IMR-90 (cell line): ENCODE results near the gene TEX13C. TPM values are rescaled to one million over a fixed set of nuclear protein-coding genes. Genes with fewer than 3 reads are reported as not detected.

ENCODE experiments used
- ATAC-seq: fragments of 200-7000 bp; cut with Tn5 transposase; 2 replicates; pipeline ENCODE4 v1.9.1; 2020; ENCODE audit warnings: low read depth, mild to moderate bottlenecking, moderate library complexity
- BruUV-seq: library from RNA; stranded (reverse); fragments of 400-500 nt; replicated peaks from 2 replicates; lab custom pipeline; 2021; lab: Mats Ljungman, UMichigan
- CTCF ChIA-PET: fragments of 300-600 bp; formaldehyde crosslinking; extraction: SDS; loops from one replicate; lab custom pipeline; 2021; ENCODE audit warnings: antibody characterized with exemption; lab: Yijun Ruan, JAX
- POLR2A ChIA-PET: fragments of 300-600 bp; sonication (Branson Sonifier 250); formaldehyde crosslinking; loops from one replicate; lab custom pipeline; 2022; ENCODE audit warnings: antibody characterized with exemption; ENCODE audit not compliant: unreplicated experiment; lab: Charles Lee
- DNase-seq: peaks from one replicate; pipeline ENCODE4 v3.0.0; 2013
- H2AFZ ChIP-seq: replicated peaks from 2 replicates; pipeline ENCODE3; 2013; ENCODE audit warnings: low read length, mild to moderate bottlenecking; ENCODE audit not compliant: poor library complexity
- H2AK5ac ChIP-seq: 2 replicates; pipeline ENCODE4 v1.6.1; 2013; ENCODE audit warnings: low read depth, low read length, inconsistent platforms
- H2AK9ac ChIP-seq: replicated peaks from 2 replicates; pipeline ENCODE3; 2013; ENCODE audit warnings: mild to moderate bottlenecking, low read depth, low read length, moderate library complexity; ENCODE audit not compliant: poor library complexity
- H2BK120ac ChIP-seq: 2 replicates; pipeline ENCODE4 v1.6.1; 2013; ENCODE audit warnings: low read depth, low read length, inconsistent platforms
- H2BK15ac ChIP-seq: 3 replicates; pipeline ENCODE4 v1.6.1; 2013; ENCODE audit warnings: low read depth, low read length, inconsistent platforms
- H2BK20ac ChIP-seq: 2 replicates; pipeline ENCODE4 v1.6.1; 2013; ENCODE audit warnings: low read depth, mild to moderate bottlenecking, inconsistent platforms, low read length, moderate library complexity
- H2BK5ac ChIP-seq: 2 replicates; pipeline ENCODE4 v1.6.1; 2013; ENCODE audit warnings: mild to moderate bottlenecking, low read depth, low read length, inconsistent platforms; ENCODE audit not compliant: poor library complexity, severe bottlenecking
- H3K14ac ChIP-seq: replicated peaks from 2 replicates; pipeline ENCODE4 v1.6.1; 2013; ENCODE audit warnings: low read depth, low read length, inconsistent platforms
- H3K18ac ChIP-seq: 2 replicates; pipeline ENCODE4 v1.6.1; 2013; ENCODE audit warnings: low read depth, low read length, control low read depth
- H3K23ac ChIP-seq: 2 replicates; pipeline ENCODE4 v1.6.1; 2013; ENCODE audit warnings: low read depth, low read length, inconsistent platforms
- H3K27ac ChIP-seq: 2 replicates; pipeline ENCODE4 v1.5.1; 2013; ENCODE audit warnings: mild to moderate bottlenecking, control low read depth, low read length; ENCODE audit not compliant: insufficient read depth
- H3K27me3 ChIP-seq: 2 replicates; pipeline ENCODE4 v1.6.1; 2013; ENCODE audit warnings: low read length; ENCODE audit not compliant: control insufficient read depth, insufficient read depth
- H3K36me3 ChIP-seq: 2 replicates; pipeline ENCODE4 v1.6.1; 2013; ENCODE audit warnings: low read length, mixed read lengths; ENCODE audit not compliant: control insufficient read depth, insufficient read depth
- H3K4ac ChIP-seq: 2 replicates; pipeline ENCODE4 v1.6.1; 2013; ENCODE audit warnings: low read depth, low read length, inconsistent platforms
- H3K4me1 ChIP-seq: 2 replicates; pipeline ENCODE4 v1.6.1; 2013; ENCODE audit warnings: low read length, mixed read lengths; ENCODE audit not compliant: control insufficient read depth, insufficient read depth
- H3K4me2 ChIP-seq: 2 replicates; pipeline ENCODE4 v1.6.1; 2013; ENCODE audit warnings: low read depth, mild to moderate bottlenecking, control low read depth, low read length, moderate library complexity
- H3K4me3 ChIP-seq: 2 replicates; pipeline ENCODE4 v1.5.1; 2013; ENCODE audit warnings: low read depth, mild to moderate bottlenecking, control low read depth, low read length, moderate library complexity; ENCODE audit not compliant: insufficient read depth
- H3K56ac ChIP-seq: 2 replicates; pipeline ENCODE4 v1.6.1; 2013; ENCODE audit warnings: low read length, inconsistent platforms; ENCODE audit not compliant: insufficient read depth; ENCODE audit errors: extremely low read depth
- H3K79me1 ChIP-seq, 2 experiments: 2 replicates each; pipeline ENCODE4 v1.6.1; 2013; ENCODE audit warnings: low read length in 2 of 2, inconsistent platforms in 1 of 2, low read depth in 1 of 2
- H3K9ac ChIP-seq: 2 replicates; pipeline ENCODE4 v1.6.1; 2013; ENCODE audit warnings: low read depth, low read length, control low read depth
- H3K9me1 ChIP-seq: 2 replicates; pipeline ENCODE4 v1.6.1; 2013; ENCODE audit warnings: low read length, inconsistent platforms; ENCODE audit not compliant: insufficient read depth
- H3K9me3 ChIP-seq: 2 replicates; pipeline ENCODE4 v1.6.1; 2013; ENCODE audit warnings: low read length; ENCODE audit not compliant: control insufficient read depth, insufficient read depth
- H4K20me1 ChIP-seq: 2 replicates; pipeline ENCODE4 v1.6.1; 2013; ENCODE audit warnings: low read length, inconsistent platforms; ENCODE audit not compliant: insufficient read depth
- H4K5ac ChIP-seq: 2 replicates; pipeline ENCODE4 v1.6.1; 2013; ENCODE audit warnings: mild to moderate bottlenecking, low read depth, low read length, control low read depth
- H4K8ac ChIP-seq, 2 experiments: 2 replicates each; pipeline ENCODE4 v1.6.1; 2013; ENCODE audit warnings: low read depth in 2 of 2, low read length in 2 of 2, control low read depth in 1 of 2, inconsistent platforms in 1 of 2
- H4K91ac ChIP-seq: 2 replicates; pipeline ENCODE4 v1.6.1; 2013; ENCODE audit warnings: low read depth, low read length, inconsistent platforms; ENCODE audit not compliant: insufficient read depth
- BHLHE40 ChIP-seq: fragments of 150-350 bp; IDR thresholded peaks from 2 replicates; pipeline ENCODE4 v1.6.1; 2016; ENCODE audit warnings: mild to moderate bottlenecking, low read depth, low read length
- CEBPB ChIP-seq: IDR thresholded peaks from 2 replicates; pipeline ENCODE4 v1.6.1; 2012; ENCODE audit warnings: low read depth, low read length, improper control_type of control experiment
- CHD1 ChIP-seq: IDR thresholded peaks from 2 replicates; pipeline ENCODE4 v1.6.1; 2012; ENCODE audit warnings: low read depth, low read length, improper control_type of control experiment
- FOS ChIP-seq: fragments of 150-350 bp; IDR thresholded peaks from 2 replicates; pipeline ENCODE4 v1.6.1; 2016; ENCODE audit warnings: low read depth, low read length
- MAFK ChIP-seq: IDR thresholded peaks from 2 replicates; pipeline ENCODE4 v1.6.1; 2012; ENCODE audit warnings: low read depth, low read length, improper control_type of control experiment
- MAZ ChIP-seq: IDR thresholded peaks from 2 replicates; pipeline ENCODE4 v1.6.1; 2012; ENCODE audit warnings: low read depth, mild to moderate bottlenecking, low read length, improper control_type of control experiment, moderate library complexity, borderline replicate concordance
- MXI1 ChIP-seq: IDR thresholded peaks from 2 replicates; pipeline ENCODE4 v1.6.1; 2012; ENCODE audit warnings: low read depth, mild to moderate bottlenecking, low read length, moderate library complexity, borderline replicate concordance
- NFE2L2 ChIP-seq: fragments of 150-350 bp; IDR thresholded peaks from 2 replicates; pipeline ENCODE4 v1.6.1; 2016; ENCODE audit warnings: low read depth, mild to moderate bottlenecking, low read length
- POLR2A ChIP-seq: IDR thresholded peaks from 2 replicates; pipeline ENCODE4 v1.6.1; 2012; ENCODE audit warnings: mild to moderate bottlenecking, low read depth, low read length
- RAD21 ChIP-seq: IDR thresholded peaks from 2 replicates; pipeline ENCODE4 v1.6.1; 2012; ENCODE audit warnings: low read length, improper control_type of control experiment
- RCOR1 ChIP-seq: IDR thresholded peaks from 2 replicates; pipeline ENCODE4 v1.6.1; 2012; ENCODE audit warnings: mild to moderate bottlenecking, low read length, improper control_type of control experiment; ENCODE audit not compliant: insufficient replicate concordance
- RFX5 ChIP-seq: IDR thresholded peaks from 2 replicates; pipeline ENCODE4 v1.8.0; 2012; ENCODE audit warnings: low read depth, mild to moderate bottlenecking, low read length, moderate library complexity
- SMC3 ChIP-seq: fragments of 150-350 bp; IDR thresholded peaks from 2 replicates; pipeline ENCODE4 v1.6.1; 2016; ENCODE audit warnings: low read depth, mild to moderate bottlenecking, antibody characterized with exemption, low read length, moderate library complexity
- WGBS, 2 experiments: methylation state at CpG; one replicate each; pipeline versions ENCODE4 v1.1.5 to v1.1.7; 2013; ENCODE audit warnings: missing lambda C conversion rate in 2 of 2; ENCODE audit not compliant: insufficient read length in 1 of 2; ENCODE audit errors: extremely low coverage in 2 of 2; 5-methylcytosine and 5-hydroxymethylcytosine counted together
- dilution Hi-C: fragments of 300-500 bp; cut with HindIII; formaldehyde crosslinking; loops from one replicate; pipeline ENCODE4 v1.14.3; 2018; ENCODE audit warnings: low sequenced_read_pairs; ENCODE audit not compliant: unreplicated experiment
- in situ Hi-C: fragments of 300-500 bp; cut with MboI; formaldehyde crosslinking; loops from 3 replicates; pipeline ENCODE4 v1.14.3; 2019; ENCODE audit warnings: low sequenced_read_pairs, inconsistent platforms, mixed read lengths
- intact Hi-C: fragments of 100-400 bp; cut with micrococcal nuclease; formaldehyde crosslinking; loops from 2 replicates; pipeline ENCODE4 v1.10.0; 2022
- polyA plus RNA-seq, 3 experiments: library from polyadenylated mRNA; depleted of rRNA; stranded (reverse); fragments of >200 nt; gene quantifications; 2 replicates each; pipeline ENCODE4 v1.2.3, GENCODE V29; 2012; ENCODE audit warnings: low replicate concordance in 1 of 3
- total RNA-seq: library from RNA; depleted of rRNA; stranded (reverse); fragments of >200 nt; gene quantifications from 2 replicates; pipeline ENCODE4 v1.2.3, GENCODE V29; 2012
- TF ChIP-seq, protein P1 (sequence below): fragments of 150-350 bp; IDR thresholded peaks from 2 replicates; pipeline ENCODE4 v1.6.1; 2017; ENCODE audit warnings: mild to moderate bottlenecking, antibody characterized with exemption, low read length, low read depth
- TF ChIP-seq, protein P2 (sequence below): fragments of 150-350 bp; IDR thresholded peaks from 2 replicates; pipeline ENCODE4 v1.6.1; 2016; ENCODE audit warnings: low read depth, mild to moderate bottlenecking, low read length, moderate library complexity, borderline replicate concordance
- TF ChIP-seq, protein P3 (sequence below): conservative IDR thresholded peaks from 2 replicates; pipeline ENCODE4 v1.5.1; 2012; ENCODE audit warnings: mild to moderate bottlenecking, low read depth, low read length, improper control_type of control experiment

Gene TEX13C
- total and polyA plus RNA-seq, 2 of the 4 experiments (the other 2 are of a cell fraction) = not detected

DNA sequence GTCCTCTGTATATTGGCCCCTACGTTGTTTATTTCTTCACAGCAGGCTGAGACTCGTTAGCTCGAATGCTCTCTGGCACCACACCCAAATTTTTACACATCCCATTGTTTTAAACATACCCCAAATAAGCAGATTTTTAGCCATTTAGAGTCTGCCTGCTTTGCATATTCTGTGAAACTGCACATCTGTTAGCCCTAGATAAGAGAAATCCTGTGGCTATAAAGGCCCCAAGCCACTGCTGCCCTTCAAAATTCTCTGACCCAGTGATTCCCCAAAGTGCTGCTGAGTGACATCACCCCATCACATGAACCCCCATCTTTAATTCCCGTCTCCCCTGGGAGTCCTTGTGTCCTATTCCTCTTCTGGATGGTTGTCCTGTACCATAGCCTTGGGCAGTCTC lies 20.8 kb downstream of the TEX13C start:
- no peak overlapping the region for H2BK120ac ChIP-seq
- H3K9me3 ChIP-seq = 0 out of 2 replicates have a peak, but pooled peaks cover 2% of the 10 kb centered on the region
- ChIA-PET POLR2A (no interaction called here), CTCF (no interaction called here)
- dilution Hi-C loops (no loop called here), intact Hi-C loops (no loop called here), in situ Hi-C loops (no loop called here)
- H3K4ac ChIP-seq = no peak overlapping the region
- H3K27ac ChIP-seq = no peak overlapping the region
- H4K91ac ChIP-seq = no peak overlapping the region
- H2BK15ac ChIP-seq = no peak overlapping the region
- H3K14ac ChIP-seq = no peak overlapping the region
- BruUV-seq = no TSS peak
- H4K5ac ChIP-seq = no peak overlapping the region
- TF ChIP-seq CHD1 (no peak), RCOR1 (no peak), NFE2L2 (no peak), MXI1 (no peak), SMC3 (no peak), RAD21 (no peak), MAFK (no peak), CEBPB (no peak), FOS (no peak), BHLHE40 (no peak), POLR2A (no peak), MAZ (no peak), RFX5 (no peak)
- TF ChIP-seq, protein P1, sequence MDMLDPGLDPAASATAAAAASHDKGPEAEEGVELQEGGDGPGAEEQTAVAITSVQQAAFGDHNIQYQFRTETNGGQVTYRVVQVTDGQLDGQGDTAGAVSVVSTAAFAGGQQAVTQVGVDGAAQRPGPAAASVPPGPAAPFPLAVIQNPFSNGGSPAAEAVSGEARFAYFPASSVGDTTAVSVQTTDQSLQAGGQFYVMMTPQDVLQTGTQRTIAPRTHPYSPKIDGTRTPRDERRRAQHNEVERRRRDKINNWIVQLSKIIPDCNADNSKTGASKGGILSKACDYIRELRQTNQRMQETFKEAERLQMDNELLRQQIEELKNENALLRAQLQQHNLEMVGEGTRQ = no peak
- TF ChIP-seq, protein P2, sequence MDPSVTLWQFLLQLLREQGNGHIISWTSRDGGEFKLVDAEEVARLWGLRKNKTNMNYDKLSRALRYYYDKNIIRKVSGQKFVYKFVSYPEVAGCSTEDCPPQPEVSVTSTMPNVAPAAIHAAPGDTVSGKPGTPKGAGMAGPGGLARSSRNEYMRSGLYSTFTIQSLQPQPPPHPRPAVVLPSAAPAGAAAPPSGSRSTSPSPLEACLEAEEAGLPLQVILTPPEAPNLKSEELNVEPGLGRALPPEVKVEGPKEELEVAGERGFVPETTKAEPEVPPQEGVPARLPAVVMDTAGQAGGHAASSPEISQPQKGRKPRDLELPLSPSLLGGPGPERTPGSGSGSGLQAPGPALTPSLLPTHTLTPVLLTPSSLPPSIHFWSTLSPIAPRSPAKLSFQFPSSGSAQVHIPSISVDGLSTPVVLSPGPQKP = no peak
- TF ChIP-seq, protein P3, sequence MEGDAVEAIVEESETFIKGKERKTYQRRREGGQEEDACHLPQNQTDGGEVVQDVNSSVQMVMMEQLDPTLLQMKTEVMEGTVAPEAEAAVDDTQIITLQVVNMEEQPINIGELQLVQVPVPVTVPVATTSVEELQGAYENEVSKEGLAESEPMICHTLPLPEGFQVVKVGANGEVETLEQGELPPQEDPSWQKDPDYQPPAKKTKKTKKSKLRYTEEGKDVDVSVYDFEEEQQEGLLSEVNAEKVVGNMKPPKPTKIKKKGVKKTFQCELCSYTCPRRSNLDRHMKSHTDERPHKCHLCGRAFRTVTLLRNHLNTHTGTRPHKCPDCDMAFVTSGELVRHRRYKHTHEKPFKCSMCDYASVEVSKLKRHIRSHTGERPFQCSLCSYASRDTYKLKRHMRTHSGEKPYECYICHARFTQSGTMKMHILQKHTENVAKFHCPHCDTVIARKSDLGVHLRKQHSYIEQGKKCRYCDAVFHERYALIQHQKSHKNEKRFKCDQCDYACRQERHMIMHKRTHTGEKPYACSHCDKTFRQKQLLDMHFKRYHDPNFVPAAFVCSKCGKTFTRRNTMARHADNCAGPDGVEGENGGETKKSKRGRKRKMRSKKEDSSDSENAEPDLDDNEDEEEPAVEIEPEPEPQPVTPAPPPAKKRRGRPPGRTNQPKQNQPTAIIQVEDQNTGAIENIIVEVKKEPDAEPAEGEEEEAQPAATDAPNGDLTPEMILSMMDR = no peak
- no peak overlapping the region for H3K4me2 ChIP-seq
- H2BK20ac ChIP-seq = no peak overlapping the region
- no peak overlapping the region for H3K4me3 ChIP-seq
- no peak overlapping the region for H3K56ac ChIP-seq
- no peaks in the 10 kb centered on the region for H4K20me1 ChIP-seq
- 0% methylated on average over 1 of the region's 4 CpGs; no CpG with 5 or more reads in 1 of the 2 experiments for WGBS, 2 experiments
- H3K79me1 ChIP-seq = no peaks in the 10 kb centered on the region
- no peak overlapping the region for H3K23ac ChIP-seq
- no peaks in the 10 kb centered on the region for H3K9me1 ChIP-seq
- no peak overlapping the region for H3K18ac ChIP-seq
- H2AFZ ChIP-seq = no peak overlapping the region
- H2BK5ac ChIP-seq = no peak overlapping the region
- H4K8ac ChIP-seq = no peak overlapping the region
- H3K36me3 ChIP-seq = no peaks in the 10 kb centered on the region
- H3K27me3 ChIP-seq = no peaks in the 10 kb centered on the region
- no peak overlapping the region for H2AK9ac ChIP-seq
- ATAC-seq (no peak), DNase-seq (no peak)
- no peaks in the 10 kb centered on the region for H3K4me1 ChIP-seq
- H2AK5ac ChIP-seq = no peak overlapping the region
- H3K9ac ChIP-seq = no peak overlapping the region
